ENCODE results near the gene COL4A1.

The COL4A1 gene

GRCh38 chr13:110308656-110309359, 1.9 kb upstream of the COL4A1 start:
- DNase-seq: no peak

DNA sequence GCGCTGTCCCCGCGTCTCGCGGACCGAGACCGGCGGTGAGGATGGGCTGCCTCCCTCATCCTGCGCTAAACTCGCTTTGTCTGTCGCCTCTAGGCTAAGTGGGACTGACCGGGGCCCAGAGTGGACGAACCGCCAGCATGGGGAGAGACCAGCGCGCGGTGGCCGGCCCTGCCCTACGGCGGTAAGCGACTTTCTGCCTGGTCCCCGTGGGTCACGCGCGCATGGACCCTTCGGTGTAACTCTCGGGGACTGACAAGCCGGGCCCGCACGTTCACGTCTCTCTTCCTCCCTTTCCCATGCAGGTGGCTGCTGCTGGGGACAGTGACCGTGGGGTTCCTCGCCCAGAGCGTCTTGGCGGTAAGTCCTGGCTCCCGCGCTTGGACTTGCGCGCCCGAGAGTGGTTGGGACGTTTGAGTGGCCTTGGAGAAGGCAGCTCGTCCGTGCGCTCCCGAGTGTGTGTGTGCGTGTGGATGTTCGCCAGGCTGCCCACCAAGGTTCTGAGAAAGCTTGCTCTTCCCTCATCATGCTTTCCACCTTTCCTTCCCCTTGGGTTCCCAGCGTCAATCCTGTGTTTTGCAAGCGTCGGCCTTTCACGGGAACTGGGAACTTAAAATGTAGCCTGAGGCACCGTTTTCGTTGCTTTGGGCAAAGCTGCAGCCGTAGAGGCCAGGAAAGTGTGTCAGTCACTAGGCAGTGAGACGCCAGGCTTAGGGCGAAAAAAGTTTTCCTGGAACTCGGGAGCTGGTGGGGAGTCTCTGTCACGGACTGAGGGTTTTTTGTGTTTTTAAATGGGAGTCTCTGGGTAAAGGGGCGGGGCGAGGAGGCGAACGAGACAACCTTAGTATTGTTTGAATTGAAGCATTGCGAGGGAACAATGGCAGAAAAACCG, 1.1 kb upstream of the COL4A1 start:
- DNase-seq: no peak

DNA sequence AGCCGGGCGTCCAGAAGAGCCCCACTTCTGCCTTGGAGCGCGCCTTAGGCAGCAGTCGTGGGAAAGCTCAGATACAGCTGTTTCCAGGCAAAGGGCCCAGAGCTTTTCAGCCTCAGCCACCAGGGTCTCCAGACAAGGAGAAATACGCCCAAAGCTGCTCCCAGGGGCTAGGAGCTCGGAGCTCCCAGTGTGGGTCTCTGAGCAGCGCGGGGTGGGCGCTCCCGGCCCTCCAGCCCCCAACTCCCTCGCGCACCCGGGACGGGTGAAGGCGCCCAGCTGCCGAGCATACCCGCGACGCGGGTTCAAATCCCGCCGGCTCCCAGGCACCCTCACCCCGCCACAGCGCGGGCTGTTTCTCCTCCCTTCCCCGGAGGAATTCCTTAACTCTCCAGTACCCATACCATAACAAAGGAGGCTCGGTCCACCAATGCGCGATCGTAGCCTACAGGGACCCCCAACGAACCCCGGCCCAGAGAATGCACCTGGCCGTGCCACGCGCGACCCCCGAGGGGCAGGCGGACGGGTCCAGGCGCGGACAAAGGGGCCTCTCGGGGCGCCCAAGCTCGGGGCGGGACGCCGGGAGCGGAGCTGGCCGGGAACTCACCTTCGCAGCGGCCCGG, 507 bp downstream of the COL4A1 start:
- no peak for DNase-seq

DNA sequence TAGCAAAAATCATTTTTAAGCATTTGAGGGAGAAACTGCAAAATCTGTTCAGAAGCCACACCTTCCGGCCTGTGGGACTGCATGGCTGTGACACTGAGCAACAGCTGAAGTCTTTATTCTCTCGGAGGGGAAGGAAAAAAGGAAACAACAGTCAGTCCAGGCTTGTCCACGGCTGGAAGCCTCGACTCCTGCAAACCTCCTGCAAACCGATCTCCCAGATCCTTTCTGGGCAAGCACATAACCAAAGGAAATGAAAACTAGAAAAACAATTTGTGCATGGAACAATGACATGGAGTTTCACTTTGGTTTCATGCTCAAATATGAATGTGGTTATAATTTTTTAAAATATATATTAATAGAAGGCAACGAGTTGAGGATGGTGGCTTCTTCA, 1.0 kb downstream of the COL4A1 start:
- no peak for DNase-seq

GRCh38 chr13:110305544-110305943, 1.4 kb downstream of the COL4A1 start:
- DNase-seq: no peak

DNA sequence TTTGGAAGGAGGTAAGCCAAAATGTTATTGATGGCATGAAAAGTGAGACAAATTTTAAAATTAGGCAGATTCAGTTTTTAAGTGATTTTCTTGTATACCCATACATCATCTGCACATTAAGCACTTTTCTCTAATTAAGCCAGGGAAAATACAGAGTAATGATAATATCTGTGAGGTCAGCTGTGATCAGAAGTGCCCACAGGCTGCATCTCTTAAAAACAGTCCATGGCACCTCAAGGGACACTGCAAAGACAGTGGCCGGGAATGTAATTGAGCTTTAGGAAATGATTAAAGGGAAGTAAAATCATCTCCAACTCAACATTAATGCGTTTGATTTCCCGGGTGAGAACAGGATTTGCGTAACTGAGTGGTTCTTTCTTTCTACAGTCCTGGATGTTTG, 2.0 kb downstream of the COL4A1 start:
- DNase-seq: no peak

- peak; percentile 49 for DNase-seq
These were observed 2.7 kb downstream of the COL4A1 start for GRCh38 chr13:110304256-110304655.

DNA sequence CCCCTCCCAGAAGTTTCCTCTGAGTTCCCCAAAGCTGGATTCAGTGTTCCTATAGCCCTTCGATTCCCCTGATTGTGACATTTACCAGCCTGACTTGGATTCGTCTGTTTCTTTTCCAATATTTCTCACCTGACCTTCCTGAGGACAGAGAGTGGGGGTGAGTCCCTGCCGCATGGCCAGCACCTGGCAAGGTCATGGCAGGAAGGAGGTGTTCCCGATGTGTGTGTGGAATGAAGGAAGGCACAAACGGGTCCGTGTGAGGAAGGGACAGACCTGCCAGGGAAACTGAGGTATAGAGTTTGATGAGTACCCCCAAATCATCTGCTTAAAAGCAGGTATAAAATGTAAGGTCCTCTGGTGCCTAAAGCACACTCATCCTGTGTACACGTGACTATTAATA, 3.3 kb downstream of the COL4A1 start:
- DNase-seq: no peak

DNA sequence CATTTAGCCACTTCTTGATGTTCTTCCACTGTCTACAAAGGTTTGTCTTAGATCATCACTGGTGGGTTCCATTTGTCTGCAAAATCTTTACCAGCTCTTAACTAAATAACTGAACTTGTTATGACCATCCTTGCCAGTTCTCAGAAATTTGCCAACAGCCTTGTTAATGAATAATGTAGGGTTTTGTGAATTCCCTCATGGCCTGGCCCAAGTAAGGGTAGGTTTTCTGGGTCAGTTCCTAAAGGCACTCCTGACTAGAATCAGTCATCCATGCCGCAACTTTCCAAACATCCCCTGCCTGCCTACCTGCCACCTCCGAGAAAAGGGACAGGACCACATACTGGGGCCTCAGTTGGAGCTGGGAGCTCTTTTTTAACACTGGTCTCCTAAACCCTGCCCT, 4.0 kb downstream of the COL4A1 start:
- DNase-seq: no peak

- DNase-seq: no peak
These were observed 5.1 kb downstream of the COL4A1 start for GRCh38 chr13:110301606-110302553.

DNA sequence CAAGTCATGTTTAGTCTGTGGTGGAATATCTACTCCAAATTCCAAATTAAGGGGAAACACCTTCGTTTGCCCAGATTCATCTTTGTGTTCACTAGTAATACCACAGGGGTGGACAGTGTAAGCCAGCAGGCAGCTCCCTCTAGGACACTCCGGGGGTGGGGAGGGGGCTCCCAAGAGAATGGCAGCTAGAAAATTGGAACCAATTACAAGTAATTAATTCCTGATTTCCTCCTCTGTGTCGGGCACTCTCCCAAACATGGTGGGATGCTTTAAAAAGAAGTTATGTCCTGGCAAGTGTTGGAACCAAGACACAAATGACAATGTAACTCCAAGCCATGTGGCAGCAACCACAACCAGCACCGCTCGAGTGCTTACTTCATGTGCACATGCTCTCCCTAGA, 5.9 kb downstream of the COL4A1 start:
- DNase-seq: no peak

DNA sequence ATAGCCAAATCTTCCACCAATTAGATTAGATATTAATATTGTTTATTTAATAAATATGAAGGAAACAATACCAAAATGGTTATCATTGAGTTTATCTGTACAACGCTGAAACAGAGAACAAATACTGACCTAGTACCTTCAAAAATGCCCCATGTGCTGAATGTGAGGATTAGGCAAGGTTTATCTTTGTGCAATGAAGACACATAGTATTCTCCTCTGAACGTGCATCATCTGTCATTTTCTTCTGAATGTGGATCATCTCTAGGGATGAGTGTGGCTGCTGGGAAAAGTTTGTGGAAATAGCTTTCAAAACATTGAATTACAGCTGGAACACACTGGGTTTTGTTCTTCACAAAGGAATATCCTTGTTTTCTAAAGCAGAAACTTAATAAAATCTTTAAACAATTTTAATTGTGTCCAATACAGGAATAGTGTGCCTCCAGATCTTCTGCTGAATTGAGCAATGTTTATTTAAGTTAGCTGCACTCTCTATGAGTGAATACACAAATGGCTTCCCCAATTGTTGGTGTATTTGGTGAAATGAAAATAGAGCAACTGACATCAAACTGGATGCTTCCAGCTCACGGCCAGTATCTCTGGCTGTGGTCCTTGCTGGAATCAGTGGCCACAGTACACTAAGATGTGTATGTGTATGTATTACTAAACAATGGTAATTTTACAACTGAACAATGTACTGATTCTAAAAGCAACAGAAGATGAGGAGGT, 6.7 kb downstream of the COL4A1 start:
- DNase-seq: no peak

- no peak for DNase-seq
These were observed 7.6 kb downstream of the COL4A1 start for GRCh38 chr13:110299283-110299840.

DNA sequence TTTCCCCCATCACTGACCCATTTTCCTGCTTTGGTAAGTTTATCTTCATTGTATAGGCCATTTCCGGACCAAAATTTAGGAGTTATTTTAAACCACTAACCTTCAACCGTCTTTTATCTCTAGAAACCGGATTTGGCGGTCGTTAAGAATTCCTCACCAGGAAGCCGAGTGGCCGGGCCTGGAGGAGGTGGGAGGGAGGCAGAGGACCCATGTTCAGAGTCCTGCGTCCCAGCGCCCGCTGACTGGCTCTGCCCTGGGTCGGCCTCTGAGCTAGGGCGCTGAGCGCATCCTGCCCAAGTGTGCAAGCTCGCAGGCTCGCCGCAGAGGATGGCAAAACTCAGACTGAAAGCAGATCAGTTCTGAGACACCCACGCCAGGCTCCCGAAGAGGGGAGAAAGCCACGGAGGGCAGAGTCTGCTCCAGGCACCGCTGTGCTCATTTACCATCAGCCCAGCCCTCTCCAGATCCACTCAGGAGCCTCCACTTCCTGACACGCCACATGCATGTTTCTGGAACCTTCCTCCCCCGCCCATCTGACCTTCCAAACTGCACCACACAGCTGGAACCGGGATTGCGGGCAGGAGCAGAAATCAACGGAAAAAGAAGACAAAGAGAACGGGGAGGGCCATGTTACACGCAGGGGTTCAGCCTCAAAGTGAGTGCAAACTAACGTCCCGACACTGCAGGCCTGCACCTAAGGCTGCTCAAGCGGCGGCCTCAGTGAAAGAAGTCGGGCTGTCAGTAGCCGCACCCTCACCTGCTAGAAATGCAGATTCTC, 8.3 kb downstream of the COL4A1 start:
- DNase-seq: no peak

DNA sequence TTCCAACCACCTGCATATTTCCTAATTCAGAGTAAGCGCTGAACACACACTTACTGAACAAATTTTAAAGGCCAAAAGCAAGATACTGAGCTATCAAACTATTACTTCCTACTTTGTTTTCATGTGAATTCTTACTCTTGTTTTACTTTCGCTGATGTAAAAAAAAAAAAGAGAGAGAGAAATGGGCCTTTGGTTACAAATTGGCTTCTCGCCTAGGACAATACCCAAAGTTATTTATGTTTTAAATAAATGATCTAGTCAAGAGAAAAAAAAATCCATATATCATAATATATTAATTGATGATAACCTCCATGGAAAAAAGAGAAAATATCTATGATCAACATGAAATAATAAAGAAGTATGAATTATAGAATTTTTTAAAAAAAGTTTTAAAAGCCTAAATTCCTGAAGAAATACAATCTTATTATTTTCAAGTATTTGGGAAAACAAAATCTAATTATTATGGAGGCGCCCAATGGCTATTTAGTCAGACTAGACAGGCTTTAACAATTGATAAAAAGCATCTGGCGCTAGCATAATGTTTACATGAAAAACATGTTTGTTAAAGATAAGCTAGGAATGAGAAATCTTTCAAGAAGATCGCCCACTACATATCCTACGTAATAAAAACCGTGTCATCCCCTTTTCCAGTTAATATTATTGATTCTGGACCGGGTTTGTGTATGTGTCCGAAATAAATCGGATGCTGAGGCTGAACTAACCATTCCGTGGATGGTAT, 9.0 kb downstream of the COL4A1 start:
- no peak for DNase-seq

GRCh38 chr13:110297011-110297410, 9.9 kb downstream of the COL4A1 start:
- no peak for DNase-seq

DNA sequence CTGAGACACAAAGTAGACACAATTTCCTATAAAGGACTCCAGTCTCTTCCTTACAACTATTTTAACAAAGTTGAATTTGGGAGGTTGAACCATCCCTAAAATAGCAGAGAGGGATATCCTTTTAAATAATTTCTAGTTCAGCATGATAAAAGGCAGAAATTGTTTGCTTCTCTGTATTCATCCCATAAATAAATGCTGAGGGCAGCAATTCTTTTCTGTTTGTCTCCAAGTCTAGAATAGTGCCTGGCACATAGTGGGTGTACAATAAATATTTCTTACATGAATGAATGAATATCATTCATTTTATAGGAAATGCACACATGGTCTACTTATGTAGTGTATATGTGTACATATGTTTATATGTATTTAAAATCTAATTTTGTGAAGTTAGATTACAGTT, 12.3 kb downstream of the COL4A1 start:
- no peak for DNase-seq

DNA sequence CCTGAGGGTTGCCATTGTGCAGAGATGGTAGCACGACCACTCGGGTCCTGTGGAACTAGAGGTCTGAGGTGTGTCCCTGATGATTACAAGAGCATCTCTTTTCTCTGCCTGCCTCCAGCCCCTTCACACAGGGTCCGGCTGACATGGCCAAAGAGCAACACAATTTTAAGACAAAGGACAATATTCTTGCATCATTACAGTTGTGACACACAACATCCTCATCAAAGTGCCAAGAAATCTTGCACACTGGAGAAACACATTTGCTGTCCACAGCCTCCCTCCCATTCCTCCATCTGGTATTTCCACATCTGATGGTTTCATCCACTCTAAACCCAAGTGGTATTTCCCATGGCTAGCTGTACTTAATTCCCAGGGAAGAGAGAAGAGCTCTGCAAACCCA, 12.8 kb downstream of the COL4A1 start:
- DNase-seq: no peak

DNA sequence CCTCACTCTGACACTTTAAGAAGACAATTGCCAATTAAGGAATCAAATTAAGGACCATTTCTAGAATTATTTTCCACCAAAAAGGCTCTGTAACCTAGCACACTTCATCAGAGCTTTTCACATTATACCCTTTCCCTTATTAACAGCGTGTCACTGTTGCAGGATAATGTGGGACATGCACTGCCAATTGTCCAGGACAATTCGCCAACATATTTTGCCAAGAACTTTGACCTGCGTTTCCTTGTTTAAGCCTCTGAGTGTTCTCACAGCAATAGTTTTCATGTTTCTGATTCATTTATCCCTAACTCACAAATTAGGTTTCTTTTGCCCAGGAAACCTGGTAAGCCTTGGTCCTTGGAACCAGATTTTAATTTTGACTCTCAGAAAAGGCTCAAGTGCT, 13.3 kb downstream of the COL4A1 start:
- DNase-seq: no peak

DNA sequence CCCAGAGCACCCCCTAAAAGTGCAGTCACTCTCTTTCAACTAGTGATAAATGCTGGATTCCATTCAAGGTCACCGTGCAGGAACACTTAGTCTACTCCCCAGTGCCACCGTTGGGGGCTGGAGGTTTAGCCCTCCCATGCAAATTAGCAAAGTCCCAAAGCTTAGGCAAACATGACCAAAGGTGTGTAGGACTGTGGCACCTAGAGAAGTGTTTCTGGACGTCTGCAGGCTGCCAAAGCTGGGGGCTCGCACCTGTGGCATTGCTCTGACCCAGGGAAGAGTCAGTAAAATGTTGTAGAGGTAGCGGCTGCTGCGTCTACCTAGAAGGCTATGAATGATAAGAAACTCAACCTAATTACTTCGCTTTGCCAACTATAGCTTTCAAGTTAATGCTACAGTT, 13.9 kb downstream of the COL4A1 start:
- no peak for DNase-seq
